ENCODE results near the gene NPM1. TPM values are rescaled to one million over a fixed set of nuclear protein-coding genes. Genes with fewer than 3 reads are reported as not detected.
"Not testable (repeated sequence)": the region's sequence is repeated elsewhere in the genome, so short reads cannot be mapped to it uniquely, and the experiment has no call there.

The NPM1 gene
- total and polyA plus RNA-seq, 9 donors = 953 to 1,914 (median 1,097) TPM

DNA sequence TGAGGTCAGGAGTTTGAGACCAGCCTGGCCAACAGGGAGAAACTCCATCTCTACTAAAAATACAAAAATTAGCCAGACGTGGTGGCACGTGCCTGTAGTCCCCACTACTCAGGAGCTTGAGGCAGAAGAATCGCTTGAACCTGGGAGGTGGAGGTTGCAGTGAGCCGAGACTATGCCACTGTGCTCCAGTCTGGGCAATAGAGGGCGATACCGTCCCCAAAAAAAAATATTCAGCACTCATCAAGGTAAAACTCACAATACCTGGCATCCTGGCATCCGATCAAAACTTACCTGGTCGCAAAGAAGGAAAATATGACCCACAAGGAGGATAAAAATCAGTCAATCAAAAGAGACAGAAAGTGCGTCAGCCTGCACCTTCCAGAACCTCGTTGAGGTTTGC lies 16.8 kb upstream of the NPM1 start:
- H3K9me3 ChIP-seq (replicated peaks; ENCODE audit: control insufficient read depth, low read depth, low read length); H3K27me3 ChIP-seq (ENCODE audit: control insufficient read depth, insufficient read depth, low read length); H3K4me1 ChIP-seq (ENCODE audit: control insufficient read depth, insufficient read depth, low read length); H3K4me3 ChIP-seq (ENCODE audit: low read length); H3K27ac ChIP-seq (ENCODE audit: low read length); DNase-seq; H3K36me3 ChIP-seq (ENCODE audit: control insufficient read depth, insufficient read depth, low read length): not testable (repeated sequence)
- WGBS (ENCODE audit: insufficient coverage) = 72% methylated on average over 4 of the region's 10 CpGs

DNA sequence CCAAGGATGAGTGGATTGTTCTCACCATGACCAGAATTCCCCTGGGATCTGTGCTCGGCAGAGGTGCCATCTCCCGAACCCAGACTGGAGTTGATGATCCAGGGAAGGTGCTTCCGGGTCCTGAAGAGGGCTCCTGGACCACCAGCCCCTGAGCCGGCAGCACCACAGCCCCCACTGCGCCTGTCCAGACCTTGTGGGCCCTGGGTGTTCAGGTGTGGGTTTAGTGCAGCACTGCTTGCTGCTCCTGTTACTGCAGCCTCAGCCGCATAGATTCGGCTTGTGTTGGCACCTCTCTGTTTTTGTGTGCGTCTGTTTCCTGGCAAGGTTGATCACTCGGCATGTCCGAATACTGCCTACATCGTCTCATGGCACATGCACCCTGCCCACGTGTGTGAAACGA lies 16.3 kb upstream of the NPM1 start:
- no peak for DNase-seq
- no peaks in the 10 kb centered on the region for H3K9me3 ChIP-seq (replicated peaks; ENCODE audit: control insufficient read depth, low read depth, low read length)
- 83% methylated on average over 11 of the region's 13 CpGs for WGBS (ENCODE audit: insufficient coverage)
- peaks cover 6% of the 10 kb centered on the region for H3K27me3 ChIP-seq (ENCODE audit: control insufficient read depth, insufficient read depth, low read length)
- H3K4me3 ChIP-seq (ENCODE audit: low read length) = no peak overlapping the region
- H3K27ac ChIP-seq (ENCODE audit: low read length) = no peak overlapping the region
- H3K4me1 ChIP-seq (ENCODE audit: control insufficient read depth, insufficient read depth, low read length) = no peaks in the 10 kb centered on the region
- no peaks in the 10 kb centered on the region for H3K36me3 ChIP-seq (ENCODE audit: control insufficient read depth, insufficient read depth, low read length)

DNA sequence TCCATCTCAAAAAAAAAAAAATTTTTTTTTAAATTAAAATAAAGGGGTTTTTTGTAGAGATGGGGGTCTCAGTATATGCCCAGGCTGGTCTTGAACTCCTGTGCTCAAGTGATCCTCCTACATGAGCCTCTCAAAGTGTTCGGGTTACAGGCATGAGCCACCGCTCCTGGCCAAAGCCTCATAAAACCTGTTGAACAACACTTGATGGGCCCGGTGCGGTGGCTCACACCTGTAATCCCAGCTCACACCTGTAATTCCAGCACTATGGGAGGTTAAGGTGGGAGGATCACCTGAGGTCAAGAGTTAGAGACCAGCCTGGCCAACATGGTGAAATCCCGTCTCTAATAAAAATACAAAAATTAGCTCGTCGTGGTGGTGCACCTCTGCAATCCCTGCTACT lies 7.7 kb upstream of the NPM1 start:
- Histone ChIP-seq H3K9me3 (replicated peaks; ENCODE audit: control insufficient read depth, low read depth, low read length) (no peaks in the 10 kb centered on the region), H3K36me3 (ENCODE audit: control insufficient read depth, insufficient read depth, low read length) (no peaks in the 10 kb centered on the region), H3K4me1 (ENCODE audit: control insufficient read depth, insufficient read depth, low read length) (no peaks in the 10 kb centered on the region), H3K27me3 (ENCODE audit: control insufficient read depth, insufficient read depth, low read length) (no peaks in the 10 kb centered on the region), H3K4me3 (ENCODE audit: low read length) (no peak overlapping the region), H3K27ac (ENCODE audit: low read length) (no peak overlapping the region)
- no peak for DNase-seq
- WGBS (ENCODE audit: insufficient coverage) = 95% methylated on average over 3 of the region's 7 CpGs

DNA sequence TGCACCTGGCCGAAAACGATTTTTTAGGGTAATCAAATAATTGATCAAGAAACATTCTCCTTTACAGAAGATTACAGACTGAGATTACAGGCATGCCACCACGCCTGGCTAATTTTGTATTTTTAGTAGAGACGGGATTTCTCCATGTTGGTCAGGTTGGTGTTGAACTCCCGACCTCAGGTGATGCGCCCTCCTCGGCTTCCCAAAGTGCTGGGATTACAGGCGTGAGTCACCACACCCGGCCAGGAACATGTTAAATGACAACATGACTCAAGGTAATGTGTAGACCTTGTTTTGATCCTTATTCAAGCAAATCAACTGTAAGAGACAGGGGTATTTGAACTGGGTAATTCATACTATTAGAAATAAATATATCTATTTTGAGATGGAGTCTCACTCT lies 3.2 kb upstream of the NPM1 start:
- H3K36me3 ChIP-seq (ENCODE audit: control insufficient read depth, insufficient read depth, low read length); H3K4me1 ChIP-seq (ENCODE audit: control insufficient read depth, insufficient read depth, low read length); H3K4me3 ChIP-seq (ENCODE audit: low read length); H3K27ac ChIP-seq (ENCODE audit: low read length); H3K9me3 ChIP-seq (replicated peaks; ENCODE audit: control insufficient read depth, low read depth, low read length); H3K27me3 ChIP-seq (ENCODE audit: control insufficient read depth, insufficient read depth, low read length); DNase-seq: not testable (repeated sequence)
- 91% methylated on average over 7 of the region's 9 CpGs for WGBS (ENCODE audit: insufficient coverage)

DNA sequence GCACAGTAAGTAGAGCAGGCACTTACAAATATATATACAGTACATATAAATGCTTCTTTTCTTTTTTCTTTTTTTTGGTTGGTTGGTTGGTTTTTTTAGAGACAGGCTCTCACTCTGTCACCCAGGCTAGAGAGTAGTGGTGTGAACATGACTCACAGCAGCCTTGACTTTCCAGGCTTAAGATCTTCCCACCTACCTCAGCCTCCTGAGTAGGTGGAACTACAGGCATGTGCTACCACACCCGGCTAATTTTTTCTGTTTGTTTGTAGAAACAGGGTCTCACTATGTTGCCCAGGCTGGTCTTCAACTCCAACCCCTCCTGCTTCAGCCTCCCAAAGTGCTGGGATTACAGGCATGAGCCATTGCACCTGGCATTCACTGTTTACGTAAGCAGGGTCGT lies 2.6 kb upstream of the NPM1 start:
- H3K9me3 ChIP-seq (replicated peaks; ENCODE audit: control insufficient read depth, low read depth, low read length); H3K4me3 ChIP-seq (ENCODE audit: low read length); H3K36me3 ChIP-seq (ENCODE audit: control insufficient read depth, insufficient read depth, low read length); H3K27ac ChIP-seq (ENCODE audit: low read length); DNase-seq; H3K4me1 ChIP-seq (ENCODE audit: control insufficient read depth, insufficient read depth, low read length); H3K27me3 ChIP-seq (ENCODE audit: control insufficient read depth, insufficient read depth, low read length): not testable (repeated sequence)
- WGBS (ENCODE audit: insufficient coverage) = 100% methylated on average over 1 of the region's 3 CpGs

DNA sequence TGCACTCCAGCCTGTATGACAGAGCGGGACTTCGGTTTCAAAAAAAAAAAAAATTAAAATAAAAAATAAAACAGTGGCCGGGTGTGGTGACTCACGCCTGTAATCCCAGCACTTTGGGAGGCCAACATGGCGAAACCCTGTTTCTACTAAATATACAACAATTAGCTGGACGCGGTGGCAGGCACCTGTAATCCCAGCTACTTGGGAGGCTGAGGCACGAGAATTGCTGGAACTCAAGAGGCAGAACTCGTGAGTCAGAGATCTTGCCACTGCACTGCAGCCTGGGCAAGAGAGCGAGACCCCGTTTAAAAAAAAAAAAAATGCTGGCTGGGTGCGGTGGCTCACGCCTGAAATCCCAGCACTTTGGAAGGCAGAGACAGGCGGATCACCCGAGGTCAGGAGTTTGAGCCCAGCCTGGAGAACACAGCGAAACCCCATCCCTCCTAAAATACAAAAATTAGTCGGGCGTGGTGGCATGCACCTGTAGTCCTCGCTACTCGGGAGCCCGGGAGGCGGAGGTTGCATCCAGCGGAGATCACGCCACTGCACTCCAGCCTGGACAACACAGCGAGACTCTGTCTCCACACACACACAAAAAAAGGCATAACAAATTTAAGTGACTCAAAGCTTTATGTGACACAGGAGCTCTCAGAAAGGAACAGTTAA lies 1.5 kb upstream of the NPM1 start:
- Histone ChIP-seq H3K4me3 (ENCODE audit: low read length) (no peak overlapping the region), H3K27me3 (ENCODE audit: control insufficient read depth, insufficient read depth, low read length) (no peaks in the 10 kb centered on the region), H3K9me3 (replicated peaks; ENCODE audit: control insufficient read depth, low read depth, low read length) (no peaks in the 10 kb centered on the region), H3K27ac (ENCODE audit: low read length) (no peak overlapping the region), H3K4me1 (ENCODE audit: control insufficient read depth, insufficient read depth, low read length) (peaks cover 9% of the 10 kb centered on the region), H3K36me3 (ENCODE audit: control insufficient read depth, insufficient read depth, low read length) (peaks cover 2% of the 10 kb centered on the region)
- peak; percentile 12 for DNase-seq
- WGBS (ENCODE audit: insufficient coverage) = 94% methylated on average over 21 of the region's 25 CpGs

DNA sequence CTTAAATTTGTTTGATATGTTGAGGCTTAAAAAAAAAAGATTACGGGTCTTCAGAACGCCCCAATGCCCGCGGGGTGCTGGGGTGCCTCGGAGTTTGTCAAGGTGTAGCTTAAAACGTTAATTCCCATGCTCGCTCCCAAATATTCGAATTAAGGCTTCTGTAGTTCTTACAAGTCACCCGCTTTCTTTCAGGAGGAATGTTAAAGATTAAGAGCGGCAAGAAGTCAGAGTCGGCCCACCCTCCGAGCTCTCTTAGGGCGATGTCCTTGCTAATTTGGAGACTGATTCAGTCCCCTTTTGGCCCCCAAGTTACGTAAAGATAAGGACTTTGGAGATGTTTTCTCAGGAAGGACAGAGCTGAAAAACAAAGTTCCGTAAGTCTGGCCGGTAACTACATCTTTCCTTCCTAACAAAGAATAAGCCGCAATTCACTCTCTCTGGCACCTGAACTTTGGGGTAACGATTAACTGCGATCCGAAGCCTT lies 746 bp upstream of the NPM1 start:
- Histone ChIP-seq H3K4me1 (ENCODE audit: control insufficient read depth, insufficient read depth, low read length) (peaks cover 9% of the 10 kb centered on the region), H3K27me3 (ENCODE audit: control insufficient read depth, insufficient read depth, low read length) (no peaks in the 10 kb centered on the region), H3K27ac (ENCODE audit: low read length) (peak overlapping the region; percentile 98), H3K4me3 (ENCODE audit: low read length) (peak overlapping the region; percentile 97), H3K9me3 (replicated peaks; ENCODE audit: control insufficient read depth, low read depth, low read length) (no peaks in the 10 kb centered on the region), H3K36me3 (ENCODE audit: control insufficient read depth, insufficient read depth, low read length) (peaks cover 5% of the 10 kb centered on the region)
- DNase-seq = no peak
- WGBS (ENCODE audit: insufficient coverage) = 33% methylated on average over 1 of the region's 20 CpGs

DNA sequence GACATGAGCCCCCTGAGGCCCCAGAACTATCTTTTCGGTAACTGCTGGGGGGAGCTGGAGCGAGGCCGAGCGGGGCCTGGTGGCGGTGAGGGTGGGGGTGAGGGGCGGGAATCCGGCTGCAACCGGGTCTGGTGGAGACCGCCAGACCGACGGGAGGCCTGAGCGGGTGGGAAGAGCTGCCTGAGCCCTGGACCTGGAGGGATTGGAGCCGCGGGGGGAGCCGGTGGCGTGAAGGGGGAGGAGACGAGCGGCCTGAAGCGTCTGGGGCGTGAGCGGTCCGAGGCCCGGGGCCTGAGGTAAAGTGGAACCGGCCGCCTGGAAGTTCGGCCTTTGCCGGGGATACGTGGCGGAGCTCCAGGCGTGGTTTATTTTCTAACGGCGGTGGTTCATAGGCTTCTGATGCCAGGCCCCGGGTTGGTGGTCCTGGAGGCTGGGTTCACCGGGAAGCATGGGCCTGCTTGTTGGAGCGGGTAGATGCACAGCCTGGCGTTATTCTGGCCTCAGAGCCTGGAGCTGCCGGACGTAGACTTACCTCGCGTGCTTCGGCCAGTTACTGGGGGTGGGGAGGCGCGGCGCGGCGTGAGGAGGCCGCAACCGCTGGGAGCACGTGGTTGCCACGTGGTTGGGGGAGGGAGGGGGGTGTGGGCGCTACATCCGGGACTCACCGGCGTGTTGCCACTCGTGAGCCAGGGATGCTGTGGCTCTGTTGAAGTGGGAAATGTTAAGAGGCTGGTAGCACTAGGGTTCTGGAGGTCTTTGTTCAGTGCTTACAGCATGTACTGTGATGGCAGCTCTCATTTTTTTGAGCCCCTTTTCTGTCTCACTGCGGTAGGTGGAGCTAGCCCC lies 544 bp downstream of the NPM1 start:
- H3K27ac ChIP-seq (ENCODE audit: low read length) = peak overlapping the region; percentile 98
- H3K27me3 ChIP-seq (ENCODE audit: control insufficient read depth, insufficient read depth, low read length) = no peaks in the 10 kb centered on the region
- peak; percentile 86 for DNase-seq
- H3K36me3 ChIP-seq (ENCODE audit: control insufficient read depth, insufficient read depth, low read length) = peaks cover 10% of the 10 kb centered on the region
- H3K4me1 ChIP-seq (ENCODE audit: control insufficient read depth, insufficient read depth, low read length) = peaks cover 9% of the 10 kb centered on the region
- peak overlapping the region; percentile 97 for H3K4me3 ChIP-seq (ENCODE audit: low read length)
- WGBS (ENCODE audit: insufficient coverage) = 1% methylated on average over 49 of the region's 56 CpGs
- no peaks in the 10 kb centered on the region for H3K9me3 ChIP-seq (replicated peaks; ENCODE audit: control insufficient read depth, low read depth, low read length)

DNA sequence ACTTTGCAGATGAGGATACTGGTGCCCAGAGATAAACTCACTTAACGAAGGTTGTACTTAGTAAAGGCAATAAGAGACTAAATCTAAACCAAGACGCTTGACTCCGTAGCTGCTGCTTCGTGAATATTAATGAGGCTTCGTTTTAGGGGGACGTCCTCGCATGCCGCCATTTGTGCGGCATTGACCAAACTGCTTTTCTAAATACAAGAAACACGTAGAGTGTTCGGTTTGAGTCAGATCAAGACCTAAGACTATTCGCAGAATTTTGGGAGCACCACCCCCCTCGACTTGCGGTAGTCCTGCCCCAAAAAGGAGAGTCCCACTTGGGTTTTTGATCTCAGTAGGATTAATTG lies 1.1 kb downstream of the NPM1 start:
- Histone ChIP-seq H3K4me3 (ENCODE audit: low read length) (peak overlapping the region; percentile 97), H3K27ac (ENCODE audit: low read length) (peak overlapping the region; percentile 50), H3K36me3 (ENCODE audit: control insufficient read depth, insufficient read depth, low read length) (peaks cover 14% of the 10 kb centered on the region), H3K9me3 (replicated peaks; ENCODE audit: control insufficient read depth, low read depth, low read length) (no peaks in the 10 kb centered on the region), H3K4me1 (ENCODE audit: control insufficient read depth, insufficient read depth, low read length) (peaks cover 9% of the 10 kb centered on the region), H3K27me3 (ENCODE audit: control insufficient read depth, insufficient read depth, low read length) (no peaks in the 10 kb centered on the region)
- 3% methylated on average over 9 of the region's 14 CpGs for WGBS (ENCODE audit: insufficient coverage)
- no peak for DNase-seq

DNA sequence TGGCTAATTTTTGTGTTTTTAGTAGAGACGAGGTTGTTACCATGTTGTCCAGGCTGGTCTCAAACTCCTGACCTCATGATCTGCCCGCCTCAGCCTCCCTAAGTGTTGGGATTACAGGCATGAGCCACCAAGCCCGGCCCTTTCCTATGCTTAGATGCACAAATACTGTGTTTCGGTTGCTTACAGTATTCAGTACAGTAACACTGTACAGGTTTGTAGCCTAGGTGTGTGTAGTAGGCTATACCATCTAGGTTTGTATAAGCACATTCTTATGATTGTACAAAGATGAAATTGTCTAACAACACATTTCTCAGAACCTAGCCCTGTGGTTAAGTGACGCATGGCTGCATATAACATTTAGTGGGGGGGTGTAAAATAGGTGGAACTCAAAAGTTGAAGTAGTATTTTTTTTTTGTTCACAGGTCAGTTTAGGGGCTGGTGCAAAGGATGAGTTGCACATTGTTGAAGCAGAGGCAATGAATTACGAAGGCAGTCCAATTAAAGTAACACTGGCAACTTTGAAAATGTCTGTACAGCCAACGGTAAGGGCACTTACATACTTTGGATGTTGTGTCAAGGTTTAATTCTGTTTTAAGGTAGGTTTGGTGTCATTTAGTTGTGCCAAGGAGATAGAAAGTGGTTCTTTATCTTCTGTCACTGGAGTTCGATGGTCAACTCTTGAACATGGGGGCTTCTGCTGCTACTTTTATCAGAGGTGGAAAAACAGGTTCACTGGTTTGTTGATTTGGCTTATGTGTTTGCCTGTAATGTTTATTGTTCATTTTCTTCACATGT lies 3.4 kb downstream of the NPM1 start:
- no peaks in the 10 kb centered on the region for H3K9me3 ChIP-seq (replicated peaks; ENCODE audit: control insufficient read depth, low read depth, low read length)
- peaks cover 34% of the 10 kb centered on the region for H3K36me3 ChIP-seq (ENCODE audit: control insufficient read depth, insufficient read depth, low read length)
- H3K4me1 ChIP-seq (ENCODE audit: control insufficient read depth, insufficient read depth, low read length) = peaks cover 9% of the 10 kb centered on the region
- H3K4me3 ChIP-seq (ENCODE audit: low read length) = no peak overlapping the region
- H3K27me3 ChIP-seq (ENCODE audit: control insufficient read depth, insufficient read depth, low read length) = no peaks in the 10 kb centered on the region
- no peak overlapping the region for H3K27ac ChIP-seq (ENCODE audit: low read length)
- no peak for DNase-seq
- 83% methylated on average over 3 of the region's 8 CpGs for WGBS (ENCODE audit: insufficient coverage)

Measured in muscle of leg (tissue), 11 donors.